PFSK-1 (cell line): ENCODE results near the gene MATN1.

Experiments
- FOXP2 ChIP-seq: optimal IDR thresholded peaks from 2 replicates; pipeline ENCODE3; 2011; ENCODE audit warnings: borderline replicate concordance, control low read depth, inconsistent platforms; ENCODE audit not compliant: insufficient read depth; ENCODE audit errors: extremely low read length, extremely low read depth
- POLR2AphosphoS5 ChIP-seq: IDR thresholded peaks from 2 replicates; pipeline ENCODE4 v1.6.1; 2012; ENCODE audit warnings: low read depth, mild to moderate bottlenecking, control low read depth, low read length, moderate library complexity
- REST ChIP-seq, 2 experiments: IDR thresholded peaks; 2 replicates each; pipeline versions ENCODE4 v1.6.1 to v1.8.0; 2011 to 2012; ENCODE audit warnings: low read depth in 2 of 2, low read length in 2 of 2, control low read depth in 1 of 2, inconsistent platforms in 1 of 2, mild to moderate bottlenecking in 1 of 2, moderate library complexity in 1 of 2; ENCODE audit not compliant: insufficient read depth in 1 of 2
- SIN3A ChIP-seq: IDR thresholded peaks from 2 replicates; pipeline ENCODE4 v1.6.1; 2012; ENCODE audit warnings: mild to moderate bottlenecking, low read length, moderate library complexity, borderline replicate concordance; ENCODE audit not compliant: insufficient read depth
- TAF1 ChIP-seq: IDR thresholded peaks from 2 replicates; pipeline ENCODE4 v1.6.1; 2012; ENCODE audit warnings: low read length, control low read depth, borderline replicate concordance; ENCODE audit not compliant: insufficient read depth

MATN1 gene

GRCh38 chr1:30741239-30741894 lies 18.0 kb upstream of the MATN1 start:
- TF ChIP-seq REST (IDR thresholded peaks at IDR 0.05; ENCODE audit: insufficient read depth in 1 of 2, low read depth in 2 of 2, low read length in 2 of 2) (no peak), SIN3A (no peak), FOXP2 (no peak), TAF1 (no peak), POLR2AphosphoS5 (no peak)

DNA sequence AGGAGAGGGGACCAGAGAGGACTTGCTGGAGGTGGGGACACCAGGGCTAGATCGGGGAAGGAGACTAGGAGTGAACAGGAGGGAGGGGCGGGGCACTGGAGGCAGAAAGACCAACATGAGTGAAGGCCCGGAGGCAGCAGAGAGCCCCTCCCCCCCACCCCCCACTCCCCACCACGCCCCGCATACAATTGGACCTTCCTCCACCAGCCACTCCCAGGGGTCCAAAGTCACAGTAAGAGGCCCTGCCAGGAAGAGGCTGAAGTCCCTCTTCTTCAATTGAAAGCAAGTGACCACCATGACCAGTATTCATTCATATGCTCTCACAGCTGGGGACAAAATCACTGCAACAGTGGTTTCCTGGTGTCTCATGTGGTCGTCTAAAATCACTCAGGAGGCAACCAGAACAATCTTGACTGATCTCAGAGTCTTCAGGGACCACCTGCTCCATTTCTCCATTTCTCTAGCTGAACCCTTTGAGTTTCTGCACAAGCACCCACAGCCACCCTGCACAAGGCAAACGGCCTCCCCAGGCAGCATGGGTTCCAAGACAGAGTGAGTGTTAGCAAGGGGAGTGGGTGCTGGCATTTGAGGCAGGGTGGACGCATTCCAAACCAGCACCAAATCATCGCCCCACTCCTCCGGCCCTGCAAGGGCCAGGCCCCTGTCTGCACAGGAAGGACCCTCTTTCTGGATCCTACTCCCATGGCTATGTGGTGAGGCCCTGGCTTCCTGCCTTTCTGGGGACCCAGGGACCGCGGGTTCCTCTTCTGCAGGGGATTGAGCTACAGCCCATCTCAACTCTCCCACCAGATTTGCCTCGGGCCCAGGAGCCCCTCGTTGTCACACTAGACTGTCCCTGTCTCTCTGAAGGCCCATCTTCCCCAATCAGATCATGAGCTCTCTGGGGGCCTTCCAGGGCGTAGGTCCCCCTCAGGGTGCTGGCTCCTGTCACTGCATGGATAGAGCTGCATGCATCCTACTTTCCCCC lies 17.2 kb upstream of the MATN1 start:
- TF ChIP-seq TAF1, result no peak
- no peak for TF ChIP-seq POLR2AphosphoS5
- TF ChIP-seq FOXP2, result no peak
- no peak for TF ChIP-seq REST (IDR thresholded peaks at IDR 0.05; ENCODE audit: insufficient read depth in 1 of 2, low read depth in 2 of 2, low read length in 2 of 2)
- no peak for TF ChIP-seq SIN3A

DNA sequence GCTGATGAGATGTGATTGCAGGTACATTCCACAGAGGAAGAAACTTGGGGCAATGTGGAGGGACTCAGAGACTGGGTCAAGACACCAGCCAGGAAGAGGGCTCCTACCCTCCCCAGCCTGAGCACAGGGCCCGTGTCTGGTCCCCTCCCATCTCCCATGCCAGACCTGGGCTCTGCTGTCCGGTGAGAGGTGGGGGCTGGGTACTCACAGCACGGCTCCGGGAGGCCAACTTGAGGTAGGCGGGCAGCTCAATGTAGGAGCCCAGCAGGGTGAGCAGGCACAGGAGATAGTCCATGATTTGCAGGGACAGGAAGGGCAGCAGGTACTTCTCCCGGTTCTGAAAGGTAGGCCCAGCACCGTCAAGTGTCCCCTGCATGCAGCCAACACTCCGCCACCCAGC lies 16.2 kb upstream of the MATN1 start:
- TF ChIP-seq FOXP2 (no peak), REST (IDR thresholded peaks at IDR 0.05; ENCODE audit: insufficient read depth in 1 of 2, low read depth in 2 of 2, low read length in 2 of 2) (no peak), TAF1 (no peak), SIN3A (no peak), POLR2AphosphoS5 (no peak)

DNA sequence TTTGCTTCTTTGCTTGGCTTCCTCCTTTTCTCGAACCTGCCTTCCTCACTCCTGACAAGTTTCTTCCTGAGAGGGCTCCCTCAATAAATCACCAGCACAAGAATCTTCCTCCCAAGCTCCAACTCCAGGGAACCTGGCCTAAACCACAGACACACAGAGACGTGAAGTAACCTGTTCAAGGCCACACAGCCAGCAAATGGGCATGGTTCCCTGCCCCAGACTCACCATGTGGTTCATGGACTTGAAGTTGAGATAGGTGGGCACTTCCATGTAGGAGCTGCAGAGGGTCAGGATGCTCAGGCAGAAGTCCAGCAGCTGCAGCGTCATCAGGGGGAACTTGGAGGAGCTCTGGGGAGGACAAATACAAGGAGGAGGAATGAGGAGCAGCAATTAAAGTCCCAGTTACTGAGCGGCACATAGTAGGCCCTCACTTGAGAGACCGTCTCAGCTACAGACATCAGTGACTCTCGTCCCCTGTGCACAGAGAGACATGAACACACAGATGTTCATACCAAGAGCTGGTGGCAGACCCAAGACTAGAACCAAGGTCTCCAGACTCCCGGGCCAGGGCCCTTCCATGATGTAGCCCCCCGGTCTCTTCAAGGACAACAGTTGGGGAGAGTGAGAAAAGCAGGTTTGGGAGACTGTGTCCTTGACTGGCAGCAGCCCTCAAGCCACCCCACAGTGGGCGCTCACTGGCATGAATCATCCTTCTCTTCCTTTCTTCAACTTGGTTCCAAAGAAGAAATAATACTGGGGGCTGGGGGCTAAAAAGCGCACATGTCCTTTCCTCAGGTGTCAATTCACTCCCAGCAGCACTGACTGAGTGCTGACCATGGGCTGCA lies 15.6 kb upstream of the MATN1 start:
- TF ChIP-seq TAF1 (no peak), POLR2AphosphoS5 (no peak), REST (IDR thresholded peaks at IDR 0.05; ENCODE audit: insufficient read depth in 1 of 2, low read depth in 2 of 2, low read length in 2 of 2) (no peak), FOXP2 (no peak), SIN3A (no peak)
